ENCODE results near the gene ATP6V1G1. TPM values are rescaled to one million over a fixed set of nuclear protein-coding genes. Genes with fewer than 3 reads are reported as not detected.

Gene ATP6V1G1
- total RNA-seq, 2 experiments from 2014 or later = 144 to 148 TPM

- TF ChIP-seq CTCF (IDR thresholded peaks at IDR 0.05) = no peak
- H3K36me3 Mint-ChIP-seq (ENCODE audit: low read depth) = peaks cover 22% of the 10 kb centered on the region
- H3K4me3 ChIP-seq (ENCODE audit: low read length) = no peak overlapping the region
- no peak overlapping the region for H3K27ac ChIP-seq (ENCODE audit: low read depth in 1 of 2, low read length in 2 of 2)
- DNase-seq = no peak
- no peaks in the 10 kb centered on the region for H3K27me3 ChIP-seq (ENCODE audit: control insufficient read depth in 1 of 2, insufficient read depth in 2 of 2, low read length in 2 of 2)
- no peaks in the 10 kb centered on the region for H3K9me3 Mint-ChIP-seq
- peaks cover 0 to under 1% of the 10 kb centered on the region in 2 experiments for H3K9me3 ChIP-seq (ENCODE audit: control insufficient read depth in 1 of 2, insufficient read depth in 1 of 2, low read length in 2 of 2)
- POLR2A ChIA-PET = no interaction called here
- intact Hi-C loops (cut with DNase I, micrococcal nuclease) = no loop called here
- H3K27ac Mint-ChIP-seq = no peak overlapping the region
- peaks cover 9% of the 10 kb centered on the region for H3K4me1 ChIP-seq (ENCODE audit: insufficient read depth, low read length)
- H3K4me3 Mint-ChIP-seq = no peak overlapping the region
- H3K27me3 Mint-ChIP-seq = no peaks in the 10 kb centered on the region
- H3K36me3 ChIP-seq (ENCODE audit: insufficient read depth, low read length) = no peaks in the 10 kb centered on the region
- ATAC-seq (ENCODE audit: poor library complexity) = no peak
- CTCF ChIA-PET = interaction anchor here (1.0 kb wide), 1 partner anchor 13 kb away, joined by 3 read pairs; no protein-coding TSS in a partner anchor
- peaks cover 12% of the 10 kb centered on the region for H3K4me1 Mint-ChIP-seq (ENCODE audit: low read depth)
These were observed 18.5 kb downstream of the ATP6V1G1 start for GRCh38 chr9:114606068-114606467.

DNA sequence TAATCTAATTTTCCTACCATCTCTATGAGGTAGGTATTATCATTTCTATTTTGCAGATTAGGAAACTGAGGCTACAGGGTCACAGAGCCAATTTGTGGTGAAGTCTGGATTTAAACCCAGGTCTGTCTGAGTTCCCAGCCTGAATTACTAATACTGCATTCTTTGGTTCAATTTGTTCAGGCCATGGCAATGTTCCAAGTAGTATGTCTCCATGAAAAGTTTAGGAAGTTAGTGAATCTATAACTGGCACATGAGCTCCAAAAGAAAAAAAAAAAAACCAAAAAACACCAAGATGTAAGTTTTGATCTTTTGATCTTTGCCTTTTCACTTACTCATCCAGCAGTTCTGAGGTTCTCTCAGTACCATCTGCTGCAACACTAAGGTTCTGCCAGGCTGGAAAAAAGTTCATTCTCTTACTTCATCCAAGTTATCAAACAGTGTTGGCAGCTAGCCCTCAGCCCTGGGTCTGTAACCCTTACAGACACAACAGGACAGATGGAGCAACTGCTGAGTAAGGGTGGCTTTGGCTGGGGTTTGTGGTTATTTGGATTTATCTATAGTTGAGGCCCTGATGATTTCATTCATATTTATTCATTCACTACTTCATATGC lies 19.1 kb downstream of the ATP6V1G1 start:
- Histone ChIP-seq H3K4me1 (ENCODE audit: insufficient read depth, low read length) (peaks cover 10% of the 10 kb centered on the region), H3K9me3 (ENCODE audit: control insufficient read depth in 1 of 2, insufficient read depth in 1 of 2, low read length in 2 of 2) (no peaks in the 10 kb centered on the region), H3K27me3 (ENCODE audit: control insufficient read depth in 1 of 2, insufficient read depth in 2 of 2, low read length in 2 of 2) (no peaks in the 10 kb centered on the region), H3K36me3 (ENCODE audit: insufficient read depth, low read length) (no peaks in the 10 kb centered on the region), H3K4me3 (ENCODE audit: low read length) (no peak overlapping the region), H3K27ac (ENCODE audit: low read depth in 1 of 2, low read length in 2 of 2) (no peak overlapping the region)
- Mint-ChIP-seq H3K9me3 (no peaks in the 10 kb centered on the region), H3K27ac (no peak overlapping the region), H3K27me3 (no peaks in the 10 kb centered on the region), H3K4me1 (ENCODE audit: low read depth) (peaks cover 12% of the 10 kb centered on the region), H3K36me3 (ENCODE audit: low read depth) (peaks cover 17% of the 10 kb centered on the region), H3K4me3 (peak overlapping the region; percentile 23)
- TF ChIP-seq CTCF (IDR thresholded peaks at IDR 0.05) = no peak
- intact Hi-C loops (cut with DNase I, micrococcal nuclease) = no loop called here
- CTCF ChIA-PET = interaction anchor here (1.0 to 1.3 kb wide), 2 partner anchors 14 to 46 kb away, joined by 3 to 4 read pairs; no protein-coding TSS in a partner anchor
- ATAC-seq (ENCODE audit: poor library complexity) (no peak), DNase-seq (no peak)
- POLR2A ChIA-PET = interaction anchor here (0.8 kb wide), 1 partner anchor 19 kb away, joined by 4 read pairs; the partner anchor contains the start of gene ATP6V1G1

- TF ChIP-seq CTCF (IDR thresholded peaks at IDR 0.05) = no peak
- H3K27me3 ChIP-seq (ENCODE audit: control insufficient read depth in 1 of 2, insufficient read depth in 2 of 2, low read length in 2 of 2) = no peaks in the 10 kb centered on the region
- POLR2A ChIA-PET = interaction anchor here (0.8 to 1.4 kb wide), 2 partner anchors 15 to 20 kb away, joined by 4 to 8 read pairs; partner anchors contain the start of gene ATP6V1G1
- Mint-ChIP-seq H3K4me1 (ENCODE audit: low read depth) (peaks cover 23% of the 10 kb centered on the region), H3K27me3 (no peaks in the 10 kb centered on the region), H3K9me3 (no peaks in the 10 kb centered on the region), H3K36me3 (ENCODE audit: low read depth) (peaks cover 7% of the 10 kb centered on the region), H3K4me3 (peak overlapping the region; percentile 48), H3K27ac (peak overlapping the region; percentile 39)
- DNase-seq = no peak
- H3K4me3 ChIP-seq (ENCODE audit: low read length) = no peak overlapping the region
- no peak overlapping the region for H3K27ac ChIP-seq (ENCODE audit: low read depth in 1 of 2, low read length in 2 of 2)
- peaks cover 22% of the 10 kb centered on the region for H3K4me1 ChIP-seq (ENCODE audit: insufficient read depth, low read length)
- ATAC-seq (ENCODE audit: poor library complexity) = no peak
- no peaks in the 10 kb centered on the region for H3K9me3 ChIP-seq (ENCODE audit: control insufficient read depth in 1 of 2, insufficient read depth in 1 of 2, low read length in 2 of 2)
- CTCF ChIA-PET = interaction anchor here (1.3 to 5.1 kb wide), 2 partner anchors 16 to 45 kb away, joined by 4 to 16 read pairs; no protein-coding TSS in a partner anchor
- intact Hi-C loops (cut with DNase I, micrococcal nuclease) = no loop called here
- H3K36me3 ChIP-seq (ENCODE audit: insufficient read depth, low read length) = no peaks in the 10 kb centered on the region
These were observed 20.3 kb downstream of the ATP6V1G1 start for GRCh38 chr9:114607671-114608524.

Measured in CD4-positive, alpha-beta T cell (primary cell).